HL-60/S4 (cell line): ENCODE measurements around the gene MRPL12.

Experiments
- in situ Hi-C: fragments of 300-500 bp; cut with MboI; formaldehyde crosslinking; loops from 2 replicates; pipeline ENCODE4 v1.14.3; 2022; ENCODE audit warnings: low sequenced_read_pairs

Gene MRPL12

GRCh38 chr17:81700353-81701287 lies 2.5 kb upstream of the MRPL12 start:
- in situ Hi-C loops: no loop called here

- in situ Hi-C loops: no loop called here
Observed at GRCh38 chr17:81701288-81702071, 1.7 kb upstream of the MRPL12 start.

- in situ Hi-C loops: no loop called here
Observed at GRCh38 chr17:81703747-81704654, 834 bp downstream of the MRPL12 start.

GRCh38 chr17:81705518-81706231 lies 2.5 kb downstream of the MRPL12 start:
- in situ Hi-C loops: no loop called here

GRCh38 chr17:81706232-81706611 lies 3.1 kb downstream of the MRPL12 start:
- in situ Hi-C loops: no loop called here

- in situ Hi-C loops: no loop called here
Observed at GRCh38 chr17:81706757-81707624, 3.8 kb downstream of the MRPL12 start.

GRCh38 chr17:81707725-81708646 lies 4.8 kb downstream of the MRPL12 start:
- in situ Hi-C loops: no loop called here

GRCh38 chr17:81708739-81709185 lies 5.6 kb downstream of the MRPL12 start:
- in situ Hi-C loops: no loop called here

- in situ Hi-C loops: no loop called here
Observed at GRCh38 chr17:81710514-81711308, 7.5 kb downstream of the MRPL12 start.

GRCh38 chr17:81711814-81712467 lies 8.8 kb downstream of the MRPL12 start, which contains the start of gene SLC25A10:
Gene SLC25A10 (plus strand): TSS chr17:81712284. CDS start chr17:81712427, 143 bp downstream.
- in situ Hi-C loops: no loop called here

- in situ Hi-C loops: no loop called here
Observed at GRCh38 chr17:81712468-81713003, 9.4 kb downstream of the MRPL12 start.

GRCh38 chr17:81713004-81713555 lies 9.9 kb downstream of the MRPL12 start:
- in situ Hi-C loops: no loop called here

- in situ Hi-C loops: no loop called here
Observed at GRCh38 chr17:81713556-81714411, 10.6 kb downstream of the MRPL12 start.

GRCh38 chr17:81714412-81715106 lies 11.4 kb downstream of the MRPL12 start:
- in situ Hi-C loops: no loop called here
